ENCODE data around the gene PTPRD. TPM values are rescaled to one million over a fixed set of nuclear protein-coding genes. Genes with fewer than 3 reads are reported as not detected.

The PTPRD gene
- total RNA-seq, 1 donor from 2014 or later: 15.6 TPM

DNA sequence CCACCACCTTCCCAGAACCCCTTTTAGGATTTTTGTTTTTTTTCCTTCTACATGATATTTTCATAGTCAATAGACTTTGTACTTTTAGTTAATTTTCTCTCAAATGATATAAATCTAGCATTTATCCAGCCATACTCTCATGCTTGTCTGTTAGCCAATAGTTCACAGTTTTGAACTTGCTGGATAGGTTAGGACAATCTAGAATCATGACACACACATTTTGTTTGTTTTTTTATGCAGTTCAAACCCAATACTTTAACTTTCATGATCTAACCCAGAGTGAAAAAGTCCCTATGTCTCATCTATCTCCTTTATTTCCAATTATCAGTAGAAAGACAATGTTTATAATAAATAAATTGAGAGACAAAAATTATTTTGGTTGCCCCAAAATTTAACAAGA is 2303.5 kb downstream of the PTPRD start:
- intact Hi-C loops (cut with micrococcal nuclease): no loop called here
- DNase-seq: no peak
- peaks cover 49% of the 10 kb centered on the region for H3K9me3 ChIP-seq (replicated peaks)
- H3K27ac ChIP-seq (replicated peaks): no peak overlapping the region
- H3K27me3 ChIP-seq (ENCODE audit: low read depth): no peaks in the 10 kb centered on the region
- no peaks in the 10 kb centered on the region for H3K4me1 ChIP-seq
- H3K36me3 ChIP-seq: no peaks in the 10 kb centered on the region
- TF ChIP-seq, protein P1, sequence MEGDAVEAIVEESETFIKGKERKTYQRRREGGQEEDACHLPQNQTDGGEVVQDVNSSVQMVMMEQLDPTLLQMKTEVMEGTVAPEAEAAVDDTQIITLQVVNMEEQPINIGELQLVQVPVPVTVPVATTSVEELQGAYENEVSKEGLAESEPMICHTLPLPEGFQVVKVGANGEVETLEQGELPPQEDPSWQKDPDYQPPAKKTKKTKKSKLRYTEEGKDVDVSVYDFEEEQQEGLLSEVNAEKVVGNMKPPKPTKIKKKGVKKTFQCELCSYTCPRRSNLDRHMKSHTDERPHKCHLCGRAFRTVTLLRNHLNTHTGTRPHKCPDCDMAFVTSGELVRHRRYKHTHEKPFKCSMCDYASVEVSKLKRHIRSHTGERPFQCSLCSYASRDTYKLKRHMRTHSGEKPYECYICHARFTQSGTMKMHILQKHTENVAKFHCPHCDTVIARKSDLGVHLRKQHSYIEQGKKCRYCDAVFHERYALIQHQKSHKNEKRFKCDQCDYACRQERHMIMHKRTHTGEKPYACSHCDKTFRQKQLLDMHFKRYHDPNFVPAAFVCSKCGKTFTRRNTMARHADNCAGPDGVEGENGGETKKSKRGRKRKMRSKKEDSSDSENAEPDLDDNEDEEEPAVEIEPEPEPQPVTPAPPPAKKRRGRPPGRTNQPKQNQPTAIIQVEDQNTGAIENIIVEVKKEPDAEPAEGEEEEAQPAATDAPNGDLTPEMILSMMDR (IDR thresholded peaks at IDR 0.05; ENCODE audit: borderline replicate concordance): no peak
- H3K4me3 ChIP-seq: no peak overlapping the region

DNA sequence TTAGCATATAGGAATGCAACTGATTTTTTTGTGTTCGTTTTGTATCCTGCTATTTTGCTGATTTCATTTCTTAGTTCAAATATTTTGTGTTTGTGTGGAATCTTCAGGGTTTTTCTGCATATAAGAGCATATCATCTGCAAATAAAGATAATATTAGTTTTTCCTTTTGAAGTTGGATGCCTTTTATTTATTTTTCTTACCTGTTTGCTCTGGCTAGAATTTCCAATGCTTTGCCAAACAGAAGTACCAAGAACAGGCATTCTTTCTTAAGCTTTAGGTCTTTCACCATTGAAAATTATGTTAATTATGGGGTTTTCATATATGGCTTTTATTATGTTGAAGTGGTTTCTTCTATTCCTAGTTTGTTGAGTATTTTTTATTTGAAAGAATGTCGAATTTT is 2308.1 kb downstream of the PTPRD start:
- Histone ChIP-seq H3K27me3 (ENCODE audit: low read depth) (no peaks in the 10 kb centered on the region), H3K36me3 (no peaks in the 10 kb centered on the region), H3K4me3 (no peak overlapping the region), H3K4me1 (no peaks in the 10 kb centered on the region), H3K27ac (replicated peaks) (no peak overlapping the region), H3K9me3 (replicated peaks) (peaks cover 43% of the 10 kb centered on the region)
- no peak for DNase-seq
- intact Hi-C loops (cut with micrococcal nuclease): no loop called here
- TF ChIP-seq, protein P1 (IDR thresholded peaks at IDR 0.05; ENCODE audit: borderline replicate concordance): no peak

DNA sequence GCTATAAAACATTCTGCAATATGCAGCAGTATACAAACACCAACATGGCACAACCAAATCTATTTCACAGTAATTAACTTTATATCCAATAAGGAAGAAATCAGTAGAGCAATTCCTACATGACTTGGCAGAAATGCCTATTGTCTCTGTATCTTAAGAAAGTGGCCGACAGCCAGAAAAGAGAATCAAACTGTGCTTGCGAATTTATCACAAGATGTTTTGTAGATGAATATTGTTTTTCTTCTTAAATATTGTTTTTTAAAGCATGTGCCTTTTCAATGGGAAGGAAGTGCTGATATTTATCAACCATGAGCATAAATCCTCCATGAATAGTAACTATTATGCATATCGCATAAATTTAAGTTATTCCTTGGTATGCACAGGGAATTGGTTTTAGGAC is 2311.5 kb downstream of the PTPRD start:
- no peak for DNase-seq
- Histone ChIP-seq H3K4me3 (no peak overlapping the region), H3K27ac (replicated peaks) (no peak overlapping the region), H3K36me3 (no peaks in the 10 kb centered on the region), H3K27me3 (ENCODE audit: low read depth) (no peaks in the 10 kb centered on the region), H3K4me1 (no peaks in the 10 kb centered on the region), H3K9me3 (replicated peaks) (peaks cover 14% of the 10 kb centered on the region)
- TF ChIP-seq, protein P1 (IDR thresholded peaks at IDR 0.05; ENCODE audit: borderline replicate concordance): no peak
- intact Hi-C loops (cut with micrococcal nuclease): no loop called here

DNA sequence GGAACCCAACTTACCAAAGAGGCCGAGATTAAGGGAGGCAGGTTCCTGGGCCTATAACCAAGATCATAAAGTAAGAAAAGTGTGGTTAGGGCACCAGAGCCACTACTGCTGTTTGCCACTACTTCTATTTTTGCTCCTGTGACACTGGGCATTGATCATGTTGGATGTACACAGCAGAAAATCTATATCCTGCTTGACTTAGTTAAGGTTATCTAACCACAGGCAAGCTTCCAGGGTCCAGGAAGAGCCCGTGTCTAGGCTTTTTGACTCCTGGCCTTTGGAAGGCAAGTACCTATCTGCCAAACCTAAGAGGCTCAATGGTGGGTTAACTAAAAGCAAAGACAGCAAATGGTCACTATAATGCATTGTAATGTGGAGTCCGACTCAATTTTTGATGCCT is 2315.8 kb downstream of the PTPRD start:
- intact Hi-C loops (cut with micrococcal nuclease): no loop called here
- no peak overlapping the region for H3K4me3 ChIP-seq

DNA sequence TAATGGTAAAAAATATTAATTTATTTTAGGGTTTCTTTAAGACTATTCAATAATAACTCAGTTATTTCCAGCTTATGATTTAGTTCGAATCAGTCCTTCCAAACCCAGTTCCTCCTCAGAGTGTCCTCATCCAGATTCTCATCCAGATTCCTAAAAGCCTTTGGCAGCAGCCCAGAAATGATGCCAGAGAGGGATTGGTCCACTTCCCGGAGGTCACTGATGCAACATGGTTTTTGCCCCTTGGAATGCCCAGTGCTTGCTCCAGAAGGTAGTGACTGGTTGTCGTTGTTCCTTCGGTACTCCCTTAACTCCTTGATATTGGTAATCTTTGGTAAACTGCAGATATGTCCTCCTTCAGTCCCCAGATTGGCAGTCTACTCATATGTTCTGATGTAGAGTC is 2320.1 kb downstream of the PTPRD start:
- H3K4me3 ChIP-seq: no peak overlapping the region
- no peaks in the 10 kb centered on the region for H3K9me3 ChIP-seq (replicated peaks)
- TF ChIP-seq, protein P1 (IDR thresholded peaks at IDR 0.05; ENCODE audit: borderline replicate concordance): no peak
- intact Hi-C loops (cut with micrococcal nuclease): no loop called here
- DNase-seq: no peak
- no peaks in the 10 kb centered on the region for H3K4me1 ChIP-seq
- no peak overlapping the region for H3K27ac ChIP-seq (replicated peaks)
- no peaks in the 10 kb centered on the region for H3K36me3 ChIP-seq
- H3K27me3 ChIP-seq (ENCODE audit: low read depth): no peaks in the 10 kb centered on the region

More for the DNA sequence above, 2315.8 kb downstream of the PTPRD start:
- Histone ChIP-seq H3K36me3 (no peaks in the 10 kb centered on the region), H3K9me3 (replicated peaks) (no peaks in the 10 kb centered on the region), H3K4me1 (no peaks in the 10 kb centered on the region), H3K27me3 (ENCODE audit: low read depth) (no peaks in the 10 kb centered on the region), H3K27ac (replicated peaks) (no peak overlapping the region)
- TF ChIP-seq, protein P1 (IDR thresholded peaks at IDR 0.05; ENCODE audit: borderline replicate concordance): no peak
- no peak for DNase-seq

DNA sequence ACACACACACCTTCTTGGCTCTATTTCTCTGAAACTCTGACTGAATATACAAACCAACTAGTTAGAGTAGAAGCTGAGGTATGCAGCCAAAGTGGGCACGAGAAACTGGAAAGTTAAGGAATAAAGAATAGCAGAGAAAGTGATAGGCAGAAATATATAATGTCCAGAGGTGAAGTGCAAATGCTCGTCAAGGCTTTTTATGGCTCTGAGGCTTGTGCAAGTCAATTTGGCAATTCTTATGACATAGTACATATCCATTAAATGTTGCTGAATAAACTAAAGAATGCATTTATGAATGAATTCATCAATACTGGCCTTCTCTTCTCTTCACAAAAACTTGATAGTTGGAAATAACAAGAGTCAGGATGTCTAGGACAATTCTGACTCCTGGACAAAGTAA is 2323.1 kb downstream of the PTPRD start:
- DNase-seq: no peak
- TF ChIP-seq, protein P1 (IDR thresholded peaks at IDR 0.05; ENCODE audit: borderline replicate concordance): no peak
- Histone ChIP-seq H3K27ac (replicated peaks) (no peak overlapping the region), H3K27me3 (ENCODE audit: low read depth) (no peaks in the 10 kb centered on the region), H3K9me3 (replicated peaks) (no peaks in the 10 kb centered on the region), H3K36me3 (no peaks in the 10 kb centered on the region), H3K4me1 (no peaks in the 10 kb centered on the region), H3K4me3 (no peak overlapping the region)
- intact Hi-C loops (cut with micrococcal nuclease): no loop called here
